Fibroblast of skin of left biceps (primary cell): ENCODE results near the gene BPIFB3.
"Not testable (repeated sequence)": the region's sequence is repeated elsewhere in the genome, so short reads cannot be mapped to it uniquely, and the experiment has no call there.

Source experiments
- DNase-seq, 2 experiments: peaks; one replicate each; pipeline ENCODE4 v3.0.0-alpha.2; 2013; ENCODE audit warnings: low read depth in 2 of 2

BPIFB3 gene

GRCh38 chr20:33113387-33113908 is 59.7 kb downstream of the BPIFB3 start:
- DNase-seq: no peak

- not testable (repeated sequence) for DNase-seq
Observed at GRCh38 chr20:33115501-33115900, 61.8 kb downstream of the BPIFB3 start.

GRCh38 chr20:33119725-33120720 is 66.3 kb downstream of the BPIFB3 start:
- DNase-seq: no peak

- no peak for DNase-seq
Observed at GRCh38 chr20:33120934-33121333, 67.2 kb downstream of the BPIFB3 start.

- DNase-seq: not testable (repeated sequence)
Observed at GRCh38 chr20:33122297-33122696, 68.6 kb downstream of the BPIFB3 start.
